Activated T-helper 1 cell treated with anti-CD3 and anti-CD28 coated beads, Interleukin-12 subunit alpha, Interleukin-12 subunit beta, Interleukin-2, Interleukin-4 antibody, amounts not matched to agents 30 ng/mL and 10 ng/mL and 1 ng/mL, durations not matched to agents 14 hours and 24 hours and 36 hours (primary cell): ENCODE data around the gene CPZ. TPM values are rescaled to one million over a fixed set of nuclear protein-coding genes. Genes with fewer than 3 reads are reported as not detected.

Experiments used
- DNase-seq: peaks from one replicate; pipeline ENCODE4 v3.0.0; 2021; ENCODE audit warnings: low spot score
- H3K27ac Mint-ChIP-seq: one replicate; pipeline ENCODE4 v1.8.0; 2021; ENCODE audit warnings: mild to moderate bottlenecking, mixed read lengths
- H3K27me3 Mint-ChIP-seq: one replicate; pipeline ENCODE4 v1.8.0; 2022; ENCODE audit warnings: mild to moderate bottlenecking, moderate library complexity, mixed read lengths; ENCODE audit not compliant: insufficient read depth
- H3K36me3 Mint-ChIP-seq: one replicate; pipeline ENCODE4 v1.8.0; 2021; ENCODE audit warnings: low read depth, mixed read lengths
- H3K4me1 Mint-ChIP-seq: one replicate; pipeline ENCODE4 v1.8.0; 2021; ENCODE audit warnings: low read depth, mixed read lengths
- H3K4me3 Mint-ChIP-seq: one replicate; pipeline ENCODE4 v1.8.0; 2021; ENCODE audit warnings: mild to moderate bottlenecking, moderate library complexity, mixed read lengths
- H3K9me3 Mint-ChIP-seq: one replicate; pipeline ENCODE4 v1.8.0; 2021; ENCODE audit warnings: mixed read lengths
- intact Hi-C: fragments of 100-400 bp; cut with micrococcal nuclease; formaldehyde crosslinking; loops from one replicate; pipeline ENCODE4 v1.15.1; 2024
- total RNA-seq: library from RNA; stranded (reverse); gene quantifications from 2 replicates; pipeline ENCODE4 v1.2.3, GENCODE V29; 2022

The CPZ gene
- total RNA-seq, 1 donor from 2014 or later: not detected

DNA sequence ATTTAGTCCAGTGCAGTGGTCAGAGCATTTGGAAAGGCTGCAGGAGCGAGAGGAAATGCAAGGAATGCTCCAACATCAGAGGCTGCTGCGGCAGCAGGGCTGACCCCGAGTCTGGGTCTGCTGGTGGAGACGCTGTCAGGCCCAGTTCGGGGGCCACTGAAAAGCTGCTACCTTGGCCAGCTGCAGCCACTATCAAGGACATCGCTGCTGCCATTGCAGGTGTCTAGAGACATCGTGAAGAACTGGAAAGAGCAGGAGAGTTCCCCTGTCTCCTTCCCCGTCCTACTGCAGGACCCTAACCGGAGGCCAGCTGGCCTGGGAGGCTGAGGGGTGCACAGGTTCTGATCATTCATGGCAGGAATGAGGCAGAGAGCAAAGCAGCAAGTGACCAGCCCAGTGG is 41.9 kb upstream of the CPZ start:
- H3K36me3 Mint-ChIP-seq: no peaks in the 10 kb centered on the region
- no peaks in the 10 kb centered on the region for H3K27me3 Mint-ChIP-seq
- DNase-seq: no peak
- H3K9me3 Mint-ChIP-seq: no peaks in the 10 kb centered on the region
- H3K4me3 Mint-ChIP-seq: no peak overlapping the region
- no peaks in the 10 kb centered on the region for H3K4me1 Mint-ChIP-seq
- intact Hi-C loops: no loop called here
- no peak overlapping the region for H3K27ac Mint-ChIP-seq

DNA sequence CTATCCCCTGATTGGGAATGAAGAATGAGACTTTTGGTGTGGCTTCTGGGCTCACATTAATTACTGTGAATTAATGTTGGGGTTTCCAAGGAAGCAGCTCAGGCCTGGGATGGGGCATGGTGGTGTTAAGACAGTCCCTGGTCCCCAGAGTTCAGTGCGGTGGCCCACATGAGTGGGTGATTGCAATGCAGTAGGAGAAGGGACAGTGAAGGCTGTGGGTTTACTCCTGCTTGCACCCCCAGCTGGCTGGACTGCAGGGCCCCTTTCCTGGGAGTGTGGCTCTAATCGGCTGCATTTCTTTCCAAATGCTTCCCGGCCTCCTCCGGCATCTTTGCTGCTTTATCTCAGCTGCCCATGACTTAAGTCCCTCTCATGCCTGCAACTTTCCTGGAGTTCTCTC is 40.5 kb upstream of the CPZ start:
- no peaks in the 10 kb centered on the region for H3K27me3 Mint-ChIP-seq
- H3K4me3 Mint-ChIP-seq: no peak overlapping the region
- intact Hi-C loops: no loop called here
- H3K27ac Mint-ChIP-seq: no peak overlapping the region
- no peaks in the 10 kb centered on the region for H3K9me3 Mint-ChIP-seq
- no peak for DNase-seq
- H3K36me3 Mint-ChIP-seq: no peaks in the 10 kb centered on the region
- H3K4me1 Mint-ChIP-seq: no peaks in the 10 kb centered on the region

DNA sequence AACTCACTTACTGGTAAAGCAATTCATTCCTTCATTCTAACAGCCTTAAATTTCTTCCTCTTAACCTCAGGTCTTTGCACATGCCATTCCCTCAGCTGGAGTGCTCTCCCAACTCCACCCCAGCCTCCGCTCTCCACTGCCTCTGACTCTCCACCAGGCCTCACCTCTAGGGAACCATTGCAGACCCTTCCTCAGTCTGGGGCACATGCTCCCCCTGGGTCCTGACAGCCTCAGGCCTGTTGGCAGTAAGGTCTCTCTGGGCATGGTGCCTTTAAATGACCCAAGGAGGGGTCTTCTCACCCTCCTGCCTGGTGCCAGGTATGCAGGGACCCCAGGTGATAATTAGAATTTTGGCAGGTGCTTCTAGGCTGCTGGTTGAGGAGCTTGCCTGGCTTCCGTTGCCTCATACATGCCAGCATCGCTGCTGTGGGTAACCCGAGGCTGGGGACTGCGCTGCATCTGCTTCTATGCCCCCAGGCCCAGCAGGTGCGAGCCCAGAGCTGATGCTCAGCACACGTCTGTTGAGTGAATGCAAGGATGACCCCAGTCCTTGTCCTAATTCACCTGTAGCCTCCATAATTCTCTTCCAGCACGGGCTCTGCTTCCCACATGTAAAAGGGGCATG is 39.9 kb upstream of the CPZ start:
- H3K27ac Mint-ChIP-seq: no peak overlapping the region
- H3K9me3 Mint-ChIP-seq: no peaks in the 10 kb centered on the region
- H3K27me3 Mint-ChIP-seq: no peaks in the 10 kb centered on the region
- H3K4me3 Mint-ChIP-seq: no peak overlapping the region
- H3K36me3 Mint-ChIP-seq: no peaks in the 10 kb centered on the region
- intact Hi-C loops: no loop called here
- H3K4me1 Mint-ChIP-seq: no peaks in the 10 kb centered on the region
- no peak for DNase-seq

DNA sequence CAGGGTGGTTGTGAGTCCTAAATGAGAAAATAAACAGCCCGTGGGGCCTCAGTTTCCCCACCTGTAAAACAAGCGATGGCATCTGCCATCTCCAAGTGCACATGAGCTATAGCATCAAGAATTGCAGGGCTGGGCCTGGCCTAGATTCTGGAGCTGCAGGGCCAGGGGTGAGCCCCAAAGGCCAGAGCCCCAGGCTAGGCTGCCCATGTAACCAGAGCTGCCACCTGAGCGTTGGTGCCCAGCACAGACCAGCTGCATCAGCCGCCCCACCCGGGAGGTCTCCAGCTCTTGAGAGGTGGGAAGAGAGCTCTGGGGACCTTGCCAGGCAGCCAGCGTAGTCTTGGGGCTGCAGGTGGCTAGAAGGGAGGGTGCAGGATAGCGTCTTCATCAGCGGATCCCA is 39.3 kb upstream of the CPZ start:
- DNase-seq: no peak
- Mint-ChIP-seq H3K27ac (no peak overlapping the region), H3K4me3 (no peak overlapping the region), H3K9me3 (no peaks in the 10 kb centered on the region), H3K4me1 (no peaks in the 10 kb centered on the region), H3K36me3 (no peaks in the 10 kb centered on the region), H3K27me3 (no peaks in the 10 kb centered on the region)
- intact Hi-C loops: no loop called here

GRCh38 chr4:8553991-8554405 is 38.6 kb upstream of the CPZ start:
- Mint-ChIP-seq H3K9me3 (no peaks in the 10 kb centered on the region), H3K4me1 (no peaks in the 10 kb centered on the region), H3K27ac (no peak overlapping the region), H3K36me3 (no peaks in the 10 kb centered on the region), H3K27me3 (no peaks in the 10 kb centered on the region), H3K4me3 (no peak overlapping the region)
- DNase-seq: no peak
- intact Hi-C loops: no loop called here

- no peak overlapping the region for H3K4me3 Mint-ChIP-seq
- intact Hi-C loops: no loop called here
- no peak for DNase-seq
- H3K4me1 Mint-ChIP-seq: no peaks in the 10 kb centered on the region
- H3K36me3 Mint-ChIP-seq: no peaks in the 10 kb centered on the region
- H3K27ac Mint-ChIP-seq: no peak overlapping the region
- no peaks in the 10 kb centered on the region for H3K9me3 Mint-ChIP-seq
- no peaks in the 10 kb centered on the region for H3K27me3 Mint-ChIP-seq
Observed at GRCh38 chr4:8554555-8555100, 37.9 kb upstream of the CPZ start.

- intact Hi-C loops: no loop called here
- no peak for DNase-seq
- H3K27ac Mint-ChIP-seq: no peak overlapping the region
- no peaks in the 10 kb centered on the region for H3K36me3 Mint-ChIP-seq
- H3K4me3 Mint-ChIP-seq: no peak overlapping the region
- no peaks in the 10 kb centered on the region for H3K4me1 Mint-ChIP-seq
- H3K27me3 Mint-ChIP-seq: no peaks in the 10 kb centered on the region
- no peaks in the 10 kb centered on the region for H3K9me3 Mint-ChIP-seq
Observed at GRCh38 chr4:8555716-8556115, 36.8 kb upstream of the CPZ start.

DNA sequence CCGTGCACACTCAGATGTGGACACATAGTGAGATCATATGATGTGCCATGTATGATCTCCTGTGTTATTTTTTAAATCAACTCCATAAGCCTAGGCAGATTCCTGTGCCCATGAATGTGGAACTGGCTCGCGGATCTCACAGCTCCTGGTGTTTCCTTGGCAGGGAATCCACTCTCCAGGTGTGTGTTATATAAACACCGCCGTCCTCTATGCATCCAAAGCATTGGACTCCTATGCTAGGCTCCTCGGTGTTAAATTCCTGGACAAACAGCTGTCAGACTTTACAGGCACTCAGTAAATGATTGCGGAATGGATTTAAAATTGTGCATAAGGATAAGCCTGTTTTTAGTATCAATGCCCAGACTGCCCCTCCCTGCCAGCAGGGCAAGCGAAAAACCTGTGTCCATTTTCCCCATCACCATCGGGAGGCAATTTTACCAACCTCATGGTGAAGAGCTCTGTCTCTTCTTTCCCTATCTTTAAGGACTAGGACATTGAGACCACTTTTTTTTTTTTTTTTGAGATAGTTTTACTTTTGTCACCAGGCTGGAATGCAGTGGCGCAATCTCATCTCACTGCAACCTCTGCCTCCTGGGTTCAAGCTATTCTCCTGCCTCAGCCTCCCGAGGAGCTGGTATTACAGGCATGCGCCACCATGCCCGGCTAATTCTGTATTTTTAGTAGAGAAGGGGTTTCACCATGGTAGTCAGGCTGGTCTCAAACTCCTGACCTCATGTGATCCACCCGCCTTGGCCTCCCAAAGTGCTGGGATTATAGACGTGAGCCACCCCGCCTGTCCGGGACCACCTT is 36.0 kb upstream of the CPZ start:
- intact Hi-C loops: no loop called here
- no peaks in the 10 kb centered on the region for H3K27me3 Mint-ChIP-seq
- no peak for DNase-seq
- no peak overlapping the region for H3K27ac Mint-ChIP-seq
- no peak overlapping the region for H3K4me3 Mint-ChIP-seq
- no peaks in the 10 kb centered on the region for H3K4me1 Mint-ChIP-seq
- H3K9me3 Mint-ChIP-seq: no peaks in the 10 kb centered on the region
- H3K36me3 Mint-ChIP-seq: no peaks in the 10 kb centered on the region

DNA sequence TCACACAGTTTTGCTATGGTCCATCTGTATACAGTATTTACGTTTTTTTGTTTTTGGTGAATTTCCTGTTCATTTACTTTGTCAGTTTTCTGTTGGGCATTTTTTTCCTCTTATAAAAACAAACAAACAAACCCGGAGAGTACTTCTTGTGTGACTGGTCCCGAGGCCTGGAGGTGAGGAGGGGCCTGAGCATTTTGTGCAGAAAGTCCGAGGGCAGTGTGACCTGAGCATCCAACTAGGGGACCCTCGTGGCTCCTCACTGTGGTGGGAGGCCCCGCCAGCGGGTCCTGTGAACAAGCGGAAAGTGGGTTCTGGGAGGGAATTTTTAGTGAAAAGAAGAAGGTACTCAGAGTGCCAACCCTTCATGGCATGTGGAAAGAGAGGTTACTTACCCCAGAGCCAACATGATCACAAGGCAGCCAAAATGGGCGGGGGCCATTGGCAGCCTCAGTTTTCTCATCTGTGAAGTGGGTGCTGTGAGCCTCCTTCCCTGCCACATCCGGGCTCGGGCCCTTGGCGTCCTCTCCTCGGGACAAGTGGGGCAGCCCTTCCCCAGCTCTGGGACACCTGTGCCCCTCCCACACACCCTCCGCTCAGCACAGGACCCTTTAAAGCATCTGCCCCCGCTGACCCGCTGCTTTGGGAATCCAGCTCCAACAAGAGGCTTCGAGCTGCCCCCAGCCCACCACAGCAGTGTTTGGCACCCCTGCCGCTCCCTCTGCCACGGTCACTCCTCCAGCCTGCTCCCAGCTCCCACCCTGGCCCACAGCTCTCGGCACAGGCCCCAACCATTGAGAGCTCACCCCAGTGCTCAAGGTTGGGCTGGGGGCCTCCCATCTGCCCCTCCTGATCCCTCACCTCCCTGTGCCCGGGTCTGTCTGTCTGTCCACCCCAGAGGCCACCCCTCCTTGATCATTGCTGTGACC is 35.2 kb upstream of the CPZ start:
- intact Hi-C loops: no loop called here
- Mint-ChIP-seq H3K4me1 (no peaks in the 10 kb centered on the region), H3K27ac (no peak overlapping the region), H3K9me3 (no peaks in the 10 kb centered on the region), H3K36me3 (no peaks in the 10 kb centered on the region), H3K4me3 (no peak overlapping the region), H3K27me3 (no peaks in the 10 kb centered on the region)
- DNase-seq: no peak

GRCh38 chr4:8558080-8558960 is 34.2 kb upstream of the CPZ start:
- no peak for DNase-seq
- Mint-ChIP-seq H3K36me3 (no peaks in the 10 kb centered on the region), H3K9me3 (no peaks in the 10 kb centered on the region), H3K4me1 (no peaks in the 10 kb centered on the region), H3K4me3 (no peak overlapping the region), H3K27ac (no peak overlapping the region), H3K27me3 (no peaks in the 10 kb centered on the region)
- intact Hi-C loops: no loop called here

DNA sequence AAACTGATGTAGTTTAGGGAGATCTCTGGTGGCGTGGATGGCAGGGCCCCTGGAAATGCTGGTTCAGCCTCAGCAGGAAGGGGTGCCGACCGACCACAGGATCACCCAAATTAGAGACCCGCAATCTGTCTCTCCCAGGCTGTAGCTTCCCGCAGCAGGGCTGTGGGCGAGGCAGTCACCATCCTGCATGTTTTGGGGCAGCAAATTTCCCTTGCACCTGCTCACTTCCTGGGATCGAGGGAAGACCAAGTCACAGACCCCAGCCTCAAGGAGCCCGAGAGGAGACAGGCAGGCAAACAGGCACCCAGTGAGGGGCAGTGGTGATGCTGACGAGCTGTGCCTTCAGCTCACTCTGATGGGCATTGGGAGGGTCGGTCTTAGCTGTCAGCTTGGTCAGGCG is 33.6 kb upstream of the CPZ start:
- no peaks in the 10 kb centered on the region for H3K4me1 Mint-ChIP-seq
- intact Hi-C loops: no loop called here
- H3K9me3 Mint-ChIP-seq: no peaks in the 10 kb centered on the region
- H3K27me3 Mint-ChIP-seq: no peaks in the 10 kb centered on the region
- no peaks in the 10 kb centered on the region for H3K36me3 Mint-ChIP-seq
- H3K27ac Mint-ChIP-seq: no peak overlapping the region
- no peak for DNase-seq
- H3K4me3 Mint-ChIP-seq: no peak overlapping the region

DNA sequence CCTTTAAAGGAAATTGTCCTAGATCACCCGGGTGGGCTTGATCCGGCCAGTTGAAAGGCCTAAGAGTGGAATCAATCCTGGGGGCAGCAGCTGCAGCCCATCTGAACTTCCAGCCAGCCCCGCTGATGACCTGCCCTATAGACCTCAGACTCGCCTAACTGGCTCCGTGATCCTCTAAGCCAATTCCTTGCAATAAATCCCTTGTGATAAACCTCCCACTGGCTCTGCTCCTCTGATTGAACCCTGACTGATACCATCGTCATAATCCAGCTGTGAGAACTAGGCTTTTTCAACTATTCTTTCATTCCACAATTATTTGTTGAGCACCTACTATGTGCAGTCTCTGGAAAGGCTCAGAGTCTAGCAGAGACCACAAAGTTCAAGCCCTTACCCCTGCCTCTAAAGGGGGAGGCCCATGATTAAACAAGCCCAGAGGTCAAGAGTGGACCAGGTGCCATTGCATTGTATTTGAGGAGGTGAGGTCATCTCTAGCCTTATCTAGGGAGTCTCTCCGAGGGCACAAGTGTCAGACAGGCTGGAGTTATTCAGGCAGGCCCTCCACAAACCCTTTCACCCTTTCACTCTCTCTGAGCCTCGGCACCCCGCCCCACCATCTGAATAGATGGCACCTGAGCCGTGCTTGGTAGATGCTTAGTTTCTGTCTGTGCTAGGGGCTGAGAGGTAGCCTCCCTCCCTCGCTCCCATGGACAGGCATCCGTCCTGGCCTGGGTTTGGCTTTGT is 32.9 kb upstream of the CPZ start:
- no peak overlapping the region for H3K4me3 Mint-ChIP-seq
- no peak for DNase-seq
- no peak overlapping the region for H3K27ac Mint-ChIP-seq
- no peaks in the 10 kb centered on the region for H3K4me1 Mint-ChIP-seq
- intact Hi-C loops: no loop called here
- H3K9me3 Mint-ChIP-seq: no peaks in the 10 kb centered on the region
- H3K36me3 Mint-ChIP-seq: no peaks in the 10 kb centered on the region
- H3K27me3 Mint-ChIP-seq: no peaks in the 10 kb centered on the region
